IPS-18c (cell line): ENCODE data around the gene CPA5.

Experiments used
- H3K4me3 ChIP-seq: 2 replicates; pipeline ENCODE4 v1.7.0; 2013; ENCODE audit warnings: low read depth, mild to moderate bottlenecking, low read length, moderate library complexity; ENCODE audit not compliant: insufficient read depth
- H3K9me3 ChIP-seq: one replicate; pipeline ENCODE4 v1.6.1; 2013; ENCODE audit warnings: mild to moderate bottlenecking, low read length, moderate library complexity; ENCODE audit not compliant: control insufficient read depth, insufficient read depth

CPA5 gene

DNA sequence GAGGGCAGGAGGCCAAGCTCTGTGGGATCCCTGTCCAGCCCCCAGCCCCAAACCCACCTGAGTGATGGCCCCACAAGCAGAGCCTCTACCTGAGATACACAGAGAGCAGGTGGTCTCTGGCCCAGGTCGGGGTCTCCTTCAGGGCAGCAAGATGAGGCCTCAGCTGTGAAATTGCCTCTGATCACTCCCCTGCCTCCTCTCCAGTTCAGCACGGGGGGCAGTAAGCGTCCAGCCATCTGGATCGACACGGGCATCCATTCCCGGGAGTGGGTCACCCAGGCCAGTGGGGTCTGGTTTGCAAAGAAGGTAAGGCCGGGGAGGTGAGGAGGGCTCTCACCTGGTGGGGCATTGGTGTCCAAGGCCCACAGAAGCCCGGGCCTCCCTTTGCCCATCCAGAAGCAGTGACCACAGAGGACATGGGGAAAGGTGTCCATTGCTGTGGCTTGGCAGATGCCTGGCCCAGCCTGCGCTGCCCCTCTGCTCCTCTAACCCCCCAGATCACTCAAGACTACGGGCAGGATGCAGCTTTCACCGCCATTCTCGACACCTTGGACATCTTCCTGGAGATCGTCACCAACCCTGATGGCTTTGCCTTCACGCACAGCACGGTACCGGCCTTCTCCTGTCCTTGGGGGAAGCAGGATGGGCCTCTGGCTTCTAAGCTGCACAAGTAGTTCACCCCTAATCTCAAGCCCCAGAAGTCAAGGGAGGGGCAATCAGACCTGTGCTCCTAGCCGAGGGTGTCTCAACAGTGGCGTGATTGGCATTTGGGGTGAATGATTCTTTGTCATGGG, 38.8 kb downstream of the CPA5 start:
- Histone ChIP-seq H3K9me3 (no peaks in the 10 kb centered on the region), H3K4me3 (no peak overlapping the region)

DNA sequence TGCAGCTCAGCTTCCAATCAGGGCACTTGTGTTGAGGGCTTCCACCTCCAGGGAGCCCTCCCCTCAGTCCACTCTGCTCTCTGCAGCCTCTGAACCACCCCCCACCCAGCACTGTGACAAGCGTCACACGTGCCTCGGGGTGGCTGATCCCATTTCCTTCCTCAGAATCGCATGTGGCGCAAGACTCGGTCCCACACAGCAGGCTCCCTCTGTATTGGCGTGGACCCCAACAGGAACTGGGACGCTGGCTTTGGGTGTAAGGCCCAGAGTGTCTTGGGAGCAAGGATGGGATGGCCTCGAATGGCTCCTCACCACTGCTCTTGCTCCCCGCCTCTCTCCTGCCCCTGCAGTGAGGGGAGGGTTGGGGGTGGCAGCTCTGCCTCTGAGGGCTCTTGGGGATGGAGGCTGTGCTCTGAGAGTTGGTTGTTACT, 39.8 kb downstream of the CPA5 start:
- H3K4me3 ChIP-seq, result no peak overlapping the region
- no peaks in the 10 kb centered on the region for H3K9me3 ChIP-seq

DNA sequence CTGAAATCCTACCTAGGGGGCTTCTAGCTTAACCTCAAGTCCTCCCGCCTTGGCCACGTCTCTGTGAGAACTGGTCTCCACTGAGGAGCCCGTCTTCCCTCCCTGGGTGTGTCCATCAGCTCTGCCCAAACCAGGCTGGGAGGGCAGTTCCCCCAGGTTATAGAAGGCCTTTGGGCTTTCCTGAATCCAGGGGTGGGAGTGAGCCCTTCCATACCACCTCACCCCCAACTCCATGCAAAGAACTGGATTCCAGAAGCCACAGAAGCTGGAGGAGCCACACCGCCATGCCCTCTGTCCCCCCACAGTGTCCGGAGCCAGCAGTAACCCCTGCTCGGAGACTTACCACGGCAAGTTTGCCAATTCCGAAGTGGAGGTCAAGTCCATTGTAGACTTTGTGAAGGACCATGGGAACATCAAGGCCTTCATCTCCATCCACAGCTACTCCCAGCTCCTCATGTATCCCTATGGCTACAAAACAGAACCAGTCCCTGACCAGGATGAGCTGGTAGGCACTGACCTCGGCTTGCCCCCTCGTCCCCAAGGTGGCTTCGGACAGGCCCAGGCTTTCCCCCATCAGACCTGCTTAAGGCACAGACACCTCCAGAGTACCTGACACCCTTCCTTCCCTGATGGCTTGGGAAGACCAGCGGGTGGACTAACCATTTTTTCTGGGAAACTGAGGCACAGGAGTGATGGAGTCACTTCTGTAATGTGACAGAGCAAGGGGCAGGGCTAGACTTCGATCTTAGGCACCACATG, 40.4 kb downstream of the CPA5 start:
- Histone ChIP-seq H3K9me3 (no peaks in the 10 kb centered on the region), H3K4me3 (no peak overlapping the region)

DNA sequence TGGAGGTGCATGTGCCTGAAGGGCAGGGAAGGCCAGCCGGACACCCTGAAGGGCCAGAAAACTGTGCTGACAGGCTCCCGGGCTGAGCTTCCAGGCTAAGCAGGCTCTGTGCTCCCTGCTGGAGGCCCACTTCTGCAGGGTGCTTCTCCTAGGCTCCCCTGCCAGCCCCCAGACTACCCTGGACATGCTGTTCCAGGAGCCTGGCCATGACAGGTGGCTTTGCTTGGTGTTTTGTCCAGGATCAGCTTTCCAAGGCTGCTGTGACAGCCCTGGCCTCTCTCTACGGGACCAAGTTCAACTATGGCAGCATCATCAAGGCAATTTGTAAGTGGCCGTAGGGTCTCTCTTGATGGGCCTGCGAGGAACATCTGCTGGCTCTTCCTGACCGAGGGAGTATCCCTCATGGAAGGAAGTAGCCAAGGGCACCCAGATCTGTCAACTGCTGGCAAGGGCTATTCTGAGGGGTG, 41.0 kb downstream of the CPA5 start:
- H3K4me3 ChIP-seq, result no peak overlapping the region
- H3K9me3 ChIP-seq, result no peaks in the 10 kb centered on the region

DNA sequence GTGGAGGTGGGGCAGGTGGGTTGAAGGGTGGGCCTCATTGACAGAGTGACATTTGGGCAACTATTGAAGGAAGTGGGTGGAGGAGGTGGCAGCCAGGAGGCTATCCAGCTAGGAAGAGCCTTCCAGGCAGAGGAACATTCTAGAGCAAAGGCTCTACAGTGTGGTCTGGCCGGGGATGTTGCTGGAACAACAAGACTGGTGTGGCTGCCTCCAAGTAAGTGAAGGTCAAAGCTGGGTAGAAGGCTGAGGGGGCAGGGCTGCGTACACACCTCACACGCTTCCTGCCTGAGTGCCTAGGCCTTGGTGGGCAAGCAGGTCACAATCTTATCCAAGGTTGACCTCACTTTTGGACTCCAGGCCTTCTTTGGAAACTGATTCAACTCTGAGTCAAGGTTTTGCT, 42.3 kb downstream of the CPA5 start:
- Histone ChIP-seq H3K4me3 (no peak overlapping the region), H3K9me3 (no peaks in the 10 kb centered on the region)

DNA sequence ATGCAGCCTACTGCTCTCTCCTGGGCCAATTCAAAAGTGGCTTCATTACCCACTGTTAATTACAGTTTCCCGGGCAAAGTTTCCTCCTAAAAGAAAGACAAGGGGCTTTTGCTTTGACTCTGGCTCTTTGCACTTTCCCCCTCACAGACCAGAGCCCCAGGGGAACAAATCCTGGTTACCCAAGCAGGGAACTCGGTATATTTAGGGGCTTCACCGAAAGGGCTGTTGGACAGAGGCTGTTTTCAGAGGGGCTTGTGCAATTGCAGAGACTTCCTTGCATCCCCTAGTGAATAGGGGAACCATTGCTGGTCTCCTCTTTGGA, 42.7 kb downstream of the CPA5 start:
- no peak overlapping the region for H3K4me3 ChIP-seq
- no peaks in the 10 kb centered on the region for H3K9me3 ChIP-seq

DNA sequence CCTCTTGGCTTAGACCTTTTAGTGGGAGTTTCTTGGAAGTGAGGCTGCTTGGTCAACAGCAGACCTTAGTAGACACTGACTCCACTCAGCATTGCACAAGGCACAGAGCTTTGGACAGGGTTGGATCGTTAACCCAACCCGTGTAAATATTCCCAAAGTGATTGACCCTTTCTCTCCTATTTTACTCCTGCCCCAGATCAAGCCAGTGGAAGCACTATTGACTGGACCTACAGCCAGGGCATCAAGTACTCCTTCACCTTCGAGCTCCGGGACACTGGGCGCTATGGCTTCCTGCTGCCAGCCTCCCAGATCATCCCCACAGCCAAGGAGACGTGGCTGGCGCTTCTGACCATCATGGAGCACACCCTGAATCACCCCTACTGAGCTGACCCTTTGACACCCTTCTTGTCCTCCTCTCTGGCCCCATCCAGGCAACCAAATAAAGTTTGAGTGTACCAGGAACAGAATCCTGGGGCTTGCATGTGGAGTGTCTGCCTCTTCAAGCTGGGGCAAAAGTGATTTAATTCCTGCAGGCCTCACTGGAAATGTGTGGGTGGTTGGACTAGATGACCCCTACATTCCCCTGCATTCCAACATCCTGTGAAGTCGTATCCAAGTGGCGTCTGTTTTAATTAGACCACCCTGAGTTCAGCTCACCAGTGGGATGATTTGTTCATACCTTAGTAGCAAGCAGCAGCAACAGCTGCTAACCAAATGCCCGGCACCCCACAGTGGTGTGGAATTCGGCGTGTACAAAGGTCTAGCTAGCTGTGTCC, 43.2 kb downstream of the CPA5 start:
- H3K4me3 ChIP-seq, result no peak overlapping the region
- H3K9me3 ChIP-seq, result no peaks in the 10 kb centered on the region

DNA sequence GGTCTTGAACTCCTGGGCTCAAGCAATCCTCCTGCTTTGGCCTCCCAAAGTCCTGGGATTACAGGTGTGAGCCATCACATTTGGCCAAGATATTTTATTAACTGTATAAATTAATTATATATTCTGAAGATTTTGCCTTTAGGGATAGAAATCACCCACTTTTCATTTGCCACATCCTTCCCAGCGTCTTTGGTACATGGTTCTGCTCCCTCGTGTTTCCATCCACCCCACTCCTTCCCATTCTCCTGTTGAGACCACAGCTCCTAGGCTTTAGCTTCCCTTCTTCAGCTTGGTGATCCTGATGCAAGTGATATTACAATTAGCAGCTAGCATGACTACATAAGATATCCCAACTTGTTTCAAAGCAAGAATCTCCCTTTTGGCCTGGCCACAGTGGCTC, 44.1 kb downstream of the CPA5 start:
- Histone ChIP-seq H3K4me3 (no peak overlapping the region), H3K9me3 (no peaks in the 10 kb centered on the region)

DNA sequence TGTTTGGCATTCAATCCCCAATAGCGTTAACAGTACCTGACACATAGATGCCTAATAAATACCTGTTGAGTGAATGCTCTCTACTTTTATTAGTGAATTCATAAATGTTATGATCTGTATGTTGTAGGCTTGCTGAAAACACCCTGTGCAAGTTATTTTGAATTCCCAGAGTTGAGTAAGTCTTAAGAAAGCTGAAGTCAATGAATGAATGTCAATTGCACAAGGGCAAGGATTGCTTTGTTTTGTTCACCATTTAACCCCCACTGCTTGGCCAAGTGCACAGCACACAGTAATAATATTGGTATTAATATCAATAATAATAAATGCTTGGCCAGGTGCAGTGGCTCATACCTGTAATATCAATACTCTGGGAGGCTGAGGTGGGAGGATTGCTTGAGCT, 45.9 kb downstream of the CPA5 start:
- Histone ChIP-seq H3K4me3 (no peak overlapping the region), H3K9me3 (no peaks in the 10 kb centered on the region)

DNA sequence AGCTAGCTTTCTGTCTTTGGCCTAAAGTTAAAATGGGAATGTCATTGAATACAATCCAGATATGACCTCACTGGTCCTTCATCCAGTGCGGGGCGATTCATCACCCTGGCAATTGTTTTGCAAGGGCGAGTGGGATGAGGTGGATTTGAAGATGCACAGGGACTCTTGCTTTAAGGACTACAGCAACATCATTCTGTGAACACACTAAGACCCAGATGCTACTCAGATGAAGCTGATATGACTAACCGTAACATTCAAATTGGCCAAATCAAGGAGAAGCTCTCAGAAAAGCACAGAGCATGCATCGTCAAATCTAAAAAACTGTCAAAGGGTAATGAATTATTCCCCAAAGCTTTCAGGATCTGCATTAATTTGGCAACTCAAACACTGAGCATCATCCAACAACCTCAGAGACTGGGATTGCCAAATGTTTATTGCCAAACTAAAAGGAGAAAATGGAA, 48.5 kb downstream of the CPA5 start:
- Histone ChIP-seq H3K9me3 (no peaks in the 10 kb centered on the region), H3K4me3 (no peak overlapping the region)

DNA sequence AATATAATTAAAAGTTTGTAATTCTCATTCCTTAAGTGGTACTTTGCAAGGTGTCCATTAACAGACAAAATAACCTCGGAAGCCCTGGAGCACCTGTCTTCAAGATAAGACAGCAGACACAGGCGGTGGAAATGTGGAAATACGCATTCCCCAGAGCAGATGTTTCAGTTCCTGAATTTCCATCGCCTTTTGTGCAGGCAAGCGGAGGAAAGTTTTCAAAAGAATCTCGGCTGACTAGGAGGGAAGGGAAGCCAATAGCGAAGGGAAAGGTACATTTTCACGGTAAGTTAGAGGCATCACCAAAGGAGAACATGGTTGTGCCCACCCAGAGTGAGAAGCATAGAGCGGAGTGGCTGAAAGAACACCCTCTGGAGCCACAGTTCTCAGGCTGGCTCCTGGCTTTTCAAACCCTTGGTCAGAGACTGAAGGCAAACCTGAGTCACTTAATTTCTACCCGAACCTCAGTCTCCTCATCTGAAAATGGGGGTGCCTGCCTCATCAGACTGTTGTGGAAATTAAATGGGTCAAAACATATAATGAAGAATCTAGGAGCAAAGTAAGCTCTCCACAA, 49.3 kb downstream of the CPA5 start:
- Histone ChIP-seq H3K9me3 (no peaks in the 10 kb centered on the region), H3K4me3 (no peak overlapping the region)

DNA sequence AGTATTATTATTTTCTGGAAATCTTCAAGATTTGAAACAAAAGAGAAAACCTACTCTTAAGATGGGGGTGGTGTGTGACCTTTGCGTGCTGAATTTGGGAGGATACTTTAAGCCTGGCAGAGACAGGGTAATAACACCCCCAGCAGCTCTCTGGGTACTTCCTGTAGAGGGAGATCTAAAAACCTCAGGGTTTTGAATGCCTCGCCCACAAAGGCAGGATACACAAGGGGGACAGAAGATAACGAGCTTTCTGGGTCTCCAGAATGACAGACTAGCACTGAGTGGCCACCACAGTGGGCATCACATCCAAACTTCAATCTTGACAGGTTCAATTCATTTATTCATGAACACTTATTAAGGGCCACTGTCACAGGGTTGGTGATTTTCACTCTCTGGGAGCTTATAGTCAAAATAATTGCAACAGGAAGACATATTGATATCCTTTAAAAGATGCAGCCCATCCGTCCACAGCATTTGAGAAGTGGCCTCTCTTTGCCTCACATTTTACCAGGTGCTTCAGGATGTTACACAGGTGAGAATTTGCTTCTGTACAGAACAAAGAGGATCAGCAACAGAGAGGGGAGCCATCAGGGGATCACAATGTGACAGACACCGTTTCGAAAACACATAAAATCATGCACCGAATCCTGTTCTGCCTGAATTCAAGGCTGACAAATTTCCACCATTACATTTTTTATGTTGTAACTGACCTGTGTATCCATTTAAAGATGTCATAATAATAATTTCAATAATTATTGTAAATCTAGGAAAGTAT, 50.0 kb downstream of the CPA5 start:
- no peak overlapping the region for H3K4me3 ChIP-seq
- H3K9me3 ChIP-seq, result no peaks in the 10 kb centered on the region

DNA sequence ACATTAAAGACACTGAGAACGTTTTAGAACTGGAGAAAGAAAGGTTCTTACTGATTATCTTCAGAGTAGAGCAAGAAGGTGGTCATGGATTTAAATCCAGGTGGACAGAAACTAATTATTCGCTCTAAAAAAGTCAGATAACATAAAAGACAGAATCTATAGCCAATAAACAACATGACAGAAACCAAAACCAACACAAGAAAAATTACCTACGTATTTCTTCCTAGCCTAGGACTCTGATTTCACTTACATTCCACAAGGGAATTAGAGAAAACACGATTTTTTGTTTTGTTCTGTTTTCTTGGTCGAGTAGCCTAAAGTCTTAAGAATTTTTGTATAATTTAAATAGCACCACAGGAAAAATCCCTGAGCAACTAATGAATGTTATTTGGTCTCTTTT, 50.8 kb downstream of the CPA5 start:
- Histone ChIP-seq H3K4me3 (no peak overlapping the region), H3K9me3 (no peaks in the 10 kb centered on the region)

DNA sequence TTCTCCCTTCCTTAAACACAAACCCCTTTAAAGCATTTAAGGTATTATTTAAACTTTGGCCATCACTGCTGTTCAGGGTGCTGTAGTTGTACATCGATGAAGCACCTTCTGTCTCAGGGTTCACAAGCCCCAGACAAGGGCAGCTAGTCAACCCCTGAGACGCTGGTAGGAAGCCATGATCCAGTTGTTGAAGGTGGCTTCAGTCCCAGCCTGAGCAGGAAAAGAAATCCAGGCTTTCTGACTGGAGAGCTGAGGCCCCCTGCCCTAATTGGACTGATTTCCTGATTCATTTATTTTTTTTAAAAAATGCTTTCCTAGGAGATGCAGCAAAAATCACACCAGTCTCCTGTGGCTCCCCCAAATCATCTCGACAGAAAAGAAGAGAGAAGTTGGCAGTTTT, 51.5 kb downstream of the CPA5 start:
- Histone ChIP-seq H3K4me3 (no peak overlapping the region), H3K9me3 (no peaks in the 10 kb centered on the region)

DNA sequence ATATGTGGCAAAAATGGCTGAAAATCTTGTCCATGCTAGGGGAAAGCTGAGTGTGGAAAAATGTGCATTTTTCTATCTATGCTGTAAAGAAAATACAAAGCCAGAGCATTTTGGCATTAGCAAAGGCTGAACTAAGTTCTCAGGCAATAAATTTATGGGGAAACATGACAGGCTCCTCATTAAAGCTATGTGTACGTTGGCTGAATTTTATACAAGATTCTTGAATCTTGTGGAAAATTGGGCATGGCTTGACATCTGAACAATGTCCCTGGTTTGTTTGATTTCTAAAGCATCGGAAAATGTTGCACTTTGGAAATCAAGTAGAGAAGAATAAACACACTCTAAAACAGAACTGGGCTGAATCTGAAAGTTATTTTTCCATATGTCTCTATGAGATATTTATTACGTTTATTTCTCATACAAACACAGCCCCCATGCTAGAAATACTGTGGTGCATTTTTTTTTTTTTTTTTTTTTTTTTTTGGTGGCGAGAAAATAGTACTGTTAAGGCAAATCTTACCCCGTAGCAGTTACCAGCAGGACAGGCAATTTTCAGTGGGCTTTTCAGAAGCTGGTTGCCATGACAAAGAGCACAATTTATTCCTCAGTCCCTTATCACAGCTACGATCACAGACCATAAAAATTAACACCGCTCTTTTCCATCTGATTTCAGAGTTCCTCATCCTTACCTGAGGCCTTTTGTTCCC, 52.6 kb downstream of the CPA5 start:
- H3K9me3 ChIP-seq, result no peaks in the 10 kb centered on the region
- no peak overlapping the region for H3K4me3 ChIP-seq

DNA sequence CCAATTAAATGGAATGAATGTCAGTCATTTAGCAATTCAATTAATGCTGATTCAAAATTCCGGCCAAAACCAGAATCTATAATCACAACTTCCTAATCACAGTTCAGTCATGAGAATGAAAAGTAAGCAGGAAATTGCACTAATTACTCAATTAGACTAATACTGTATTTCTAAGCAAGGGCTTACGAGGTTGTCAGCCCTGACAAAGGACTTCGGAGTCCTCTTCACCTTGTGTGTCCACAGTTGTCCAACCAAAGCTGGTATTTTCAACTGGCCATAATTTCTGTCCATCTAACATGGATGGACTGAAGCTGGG, 53.1 kb downstream of the CPA5 start:
- Histone ChIP-seq H3K9me3 (no peaks in the 10 kb centered on the region), H3K4me3 (no peak overlapping the region)
